HCT116 (cell line): ENCODE measurements around the gene TTC21B. TPM values are rescaled to one million over a fixed set of nuclear protein-coding genes. Genes with fewer than 3 reads are reported as not detected.

Experiments used
- ATAC-seq: fragments of 200-7000 bp; cut with Tn5 transposase; 2 replicates; pipeline ENCODE4 v1.9.1; 2020; ENCODE audit warnings: mild to moderate bottlenecking, moderate library complexity
- BruUV-seq: library from RNA; stranded (reverse); fragments of 400-500 nt; replicated peaks from 2 replicates; lab custom pipeline; 2021; lab: Mats Ljungman, UMichigan
- CTCF ChIA-PET: fragments of 300-600 bp; sonication (Branson Sonifier 250); formaldehyde crosslinking; loops from one replicate; lab custom pipeline; 2021; ENCODE audit warnings: antibody characterized with exemption; lab: Charles Lee
- POLR2A ChIA-PET: fragments of 300-600, 350-600 bp; sonication (Branson Sonifier 250); formaldehyde crosslinking; loops from one replicate; lab custom pipeline; 2021; ENCODE audit warnings: antibody characterized with exemption; lab: Charles Lee
- RAD21 ChIA-PET, 2 experiments: fragments of 300-600 bp; sonication (Branson Sonifier 250); formaldehyde crosslinking; loops; one replicate each; lab custom pipeline; 2023; ENCODE audit warnings: low total read pairs in 2 of 2; ENCODE audit not compliant: uncharacterized antibody in 2 of 2, unreplicated experiment in 2 of 2, low non-redundant PET in 1 of 2; lab: Charles Lee
- DNase-seq: peaks from one replicate; pipeline ENCODE4 v3.0.0-alpha.2; 2010; ENCODE audit warnings: low read depth, low spot score
- H2AFZ ChIP-seq: fragments of 200-600 bp; shearing (Covaris generic), sonication (generic); 2 replicates; pipeline ENCODE4 v1.6.1; 2017; ENCODE audit warnings: low read depth, mixed run types, mixed read lengths, antibody characterized with exemption, low read length; ENCODE audit not compliant: poor library complexity, severe bottlenecking
- H3K27ac ChIP-seq: 2 replicates; pipeline ENCODE4 v1.5.1; 2012; ENCODE audit warnings: low read depth, low read length
- H3K27me3 ChIP-seq: fragments of 200-600 bp; sonication (generic); 2 replicates; pipeline ENCODE4 v1.6.1; 2016; ENCODE audit warnings: mixed run types, low read length, mixed read lengths; ENCODE audit not compliant: insufficient read depth
- H3K36me3 ChIP-seq, 2 experiments: fragments of 200-500 bp in 1 of 2; fragments of 200-600 bp in 1 of 2; sonication (Bioruptor generic) in 1 of 2; sonication (generic) in 1 of 2; 2 replicates each; pipeline versions ENCODE4 v1.5.1 to v1.6.1; 2014 to 2016; ENCODE audit warnings: low read length in 2 of 2, inconsistent platforms in 1 of 2, mixed read lengths in 1 of 2, mixed run types in 1 of 2; ENCODE audit not compliant: insufficient read depth in 2 of 2, control insufficient read depth in 1 of 2
- H3K4me1 ChIP-seq, 2 experiments: fragments of 200-600 bp in 1 of 2; sonication (generic) in 1 of 2; 2 replicates each; pipeline versions ENCODE4 v1.5.1 to v1.6.1; 2012 to 2017; ENCODE audit warnings: low read length in 2 of 2, inconsistent platforms in 1 of 2, mild to moderate bottlenecking in 1 of 2, mixed read lengths in 1 of 2, mixed run types in 1 of 2, moderate library complexity in 1 of 2; ENCODE audit not compliant: insufficient read depth in 2 of 2, control insufficient read depth in 1 of 2
- H3K4me2 ChIP-seq: fragments of 200-600 bp; sonication (generic); 2 replicates; pipeline ENCODE4 v1.6.1; 2017; ENCODE audit warnings: mixed run types, low read length, mixed read lengths
- H3K4me3 ChIP-seq, 2 experiments: fragments of 200-600 bp in 1 of 2; sonication (generic) in 1 of 2; replicated peaks in 1 of 2; 2 replicates each; pipeline ENCODE4 v1.5.1; 2011 to 2016; ENCODE audit warnings: low read length in 2 of 2, control low read depth in 1 of 2, low read depth in 1 of 2, mild to moderate bottlenecking in 1 of 2, mixed read lengths in 1 of 2, mixed run types in 1 of 2
- H3K79me2 ChIP-seq: fragments of 200-600 bp; sonication (generic); 2 replicates; pipeline ENCODE4 v1.6.1; 2017; ENCODE audit warnings: mild to moderate bottlenecking, mixed run types, low read length, moderate library complexity, mixed read lengths; ENCODE audit not compliant: insufficient read depth
- H3K9ac ChIP-seq: fragments of 200-600 bp; sonication (generic); 2 replicates; pipeline ENCODE4 v1.6.1; 2016; ENCODE audit warnings: low read length, mixed read lengths
- H3K9me2 ChIP-seq: fragments of 200-600 bp; sonication (generic), shearing (Covaris generic); 2 replicates; pipeline ENCODE4 v1.6.1; 2017; ENCODE audit warnings: mixed run types, mild to moderate bottlenecking, moderate library complexity; ENCODE audit not compliant: insufficient read depth
- H3K9me3 ChIP-seq, 2 experiments: fragments of 200-500 bp in 1 of 2; fragments of 200-600 bp in 1 of 2; sonication (Bioruptor generic) in 1 of 2; sonication (generic) in 1 of 2; 2 replicates each; pipeline ENCODE4 v1.6.1; 2014 to 2017; ENCODE audit warnings: low read length in 2 of 2, mixed read lengths in 2 of 2, inconsistent platforms in 1 of 2, low read depth in 1 of 2, mild to moderate bottlenecking in 1 of 2, mixed run types in 1 of 2, moderate library complexity in 1 of 2; ENCODE audit not compliant: control insufficient read depth in 1 of 2, insufficient read depth in 1 of 2
- H4K20me1 ChIP-seq: fragments of 200-600 bp; sonication (generic), shearing (Covaris generic); 2 replicates; pipeline ENCODE4 v1.6.1; 2017; ENCODE audit warnings: mixed run types, mild to moderate bottlenecking, moderate library complexity; ENCODE audit not compliant: insufficient read depth
- ATF3 ChIP-seq: IDR thresholded peaks from 2 replicates; pipeline ENCODE4 v1.6.1; 2012
- CEBPB ChIP-seq: IDR thresholded peaks from 2 replicates; pipeline ENCODE4 v1.6.1; 2012; ENCODE audit warnings: low read depth
- EGR1 ChIP-seq: IDR thresholded peaks from 2 replicates; pipeline ENCODE4 v1.6.1; 2012; ENCODE audit warnings: low read depth
- EZH2 ChIP-seq: fragments of 200-600 bp; sonication (generic); IDR thresholded peaks from 2 replicates; pipeline ENCODE4 v1.6.1; 2017; ENCODE audit warnings: antibody characterized with exemption, mixed run types
- POLR2A ChIP-seq: IDR thresholded peaks from 2 replicates; pipeline ENCODE4 v1.7.0; 2011; ENCODE audit warnings: borderline replicate concordance; ENCODE audit not compliant: insufficient read depth, insufficient read length; ENCODE audit errors: extremely low read depth
- RAD21 ChIP-seq: IDR thresholded peaks from 2 replicates; pipeline ENCODE4 v1.6.1; 2012; ENCODE audit warnings: low read depth, mild to moderate bottlenecking
- SIN3A ChIP-seq: IDR thresholded peaks from 2 replicates; pipeline ENCODE4 v1.6.1; 2012; ENCODE audit warnings: low read depth
- TCF7L2 ChIP-seq: IDR thresholded peaks from 2 replicates; pipeline ENCODE4 v1.7.0; 2011; ENCODE audit warnings: borderline replicate concordance, inconsistent platforms; ENCODE audit not compliant: insufficient read depth, insufficient read length; ENCODE audit errors: extremely low read depth
- YY1 ChIP-seq: IDR thresholded peaks from 2 replicates; pipeline ENCODE4 v1.6.1; 2011; ENCODE audit warnings: low read length, low read depth, moderate library complexity, mild to moderate bottlenecking; ENCODE audit not compliant: insufficient replicate concordance; ENCODE audit errors: extremely low read depth
- ZBTB33 ChIP-seq: IDR thresholded peaks from 2 replicates; pipeline ENCODE4 v1.6.1; 2011; ENCODE audit warnings: mild to moderate bottlenecking, low read length, moderate library complexity; ENCODE audit not compliant: insufficient replicate concordance; ENCODE audit errors: extremely low read depth
- ZFX ChIP-seq: fragments of 450-650 bp; IDR thresholded peaks from 2 replicates; pipeline ENCODE4 v1.6.1; 2017
- ZNF274 ChIP-seq: fragments of 200-500 bp; sonication (Bioruptor generic); IDR thresholded peaks from 2 replicates; pipeline ENCODE4 v1.6.1; 2014; ENCODE audit warnings: mild to moderate bottlenecking, low read depth, low read length, inconsistent platforms
- intact Hi-C: fragments of 100-400 bp; cut with micrococcal nuclease; formaldehyde crosslinking; loops from 2 replicates; pipeline ENCODE4 v1.10.0; 2022
- total RNA-seq: library from RNA; stranded (reverse); gene quantifications from one replicate; pipeline ENCODE4 v1.2.1, GENCODE V29; 2021; ENCODE audit not compliant: unreplicated experiment

The TTC21B gene
- total RNA-seq, 1 experiment from 2014 or later: 12.2 TPM

GRCh38 chr2:165888171-165888570, 65.4 kb downstream of the TTC21B start:
- ChIA-PET CTCF (no interaction called here), RAD21 (no interaction called here), POLR2A (interaction anchor here (0.6 kb wide), 1 partner anchor 14 kb away, joined by 3 read pairs; no protein-coding TSS in a partner anchor)
- Histone ChIP-seq H3K9me3 (no peaks in the 10 kb centered on the region), H2AFZ (no peak overlapping the region), H3K79me2 (no peaks in the 10 kb centered on the region), H3K4me3 (no peak overlapping the region), H3K9me2 (no peaks in the 10 kb centered on the region), H3K9ac (no peak overlapping the region), H3K27ac (no peak overlapping the region), H3K36me3 (peaks cover 0 to 5% of the 10 kb centered on the region in 2 experiments; a peak in 1 of 4 replicates), H3K4me2 (no peak overlapping the region), H4K20me1 (no peaks in the 10 kb centered on the region), H3K27me3 (no peaks in the 10 kb centered on the region), H3K4me1 (no peaks in the 10 kb centered on the region)
- no TSS peak for BruUV-seq
- DNase-seq (no peak), ATAC-seq (no peak)
- intact Hi-C loops: no loop called here
- TF ChIP-seq YY1 (no peak), SIN3A (no peak), RAD21 (no peak), EGR1 (no peak), EZH2 (no peak), ZFX (no peak), ZBTB33 (no peak), TCF7L2 (no peak), ATF3 (no peak), CEBPB (no peak), ZNF274 (no peak), POLR2A (no peak)
